C4-2B (cell line): Measurements from ENCODE around the gene RASD1.

Experiments used
- CTCF ChIP-seq: fragments of 450-650 bp; conservative IDR thresholded peaks from 2 replicates; pipeline ENCODE4 v1.5.1; 2017; ENCODE audit warnings: mild to moderate bottlenecking
- ZFX ChIP-seq: fragments of 450-650 bp; IDR thresholded peaks from 2 replicates; pipeline ENCODE4 v1.6.1; 2017

- no peak for TF ChIP-seq CTCF
- no peak for TF ChIP-seq ZFX
These were observed 27.8 kb downstream of the RASD1 start for GRCh38 chr17:17468217-17469010.
